Suppressor macrophage treated with lipopolysaccharide for 4 hours (primary cell): Measurements from ENCODE around the gene COL26A1.
"Not testable (repeated sequence)": the region's sequence is repeated elsewhere in the genome, so short reads cannot be mapped to it uniquely, and the experiment has no call there.

Experiments
- DNase-seq: peaks from one replicate; pipeline ENCODE4 v3.0.0-alpha.2; 2020

Gene COL26A1

GRCh38 chr7:101453617-101454016, 90.9 kb downstream of the COL26A1 start:
- no peak for DNase-seq

DNA sequence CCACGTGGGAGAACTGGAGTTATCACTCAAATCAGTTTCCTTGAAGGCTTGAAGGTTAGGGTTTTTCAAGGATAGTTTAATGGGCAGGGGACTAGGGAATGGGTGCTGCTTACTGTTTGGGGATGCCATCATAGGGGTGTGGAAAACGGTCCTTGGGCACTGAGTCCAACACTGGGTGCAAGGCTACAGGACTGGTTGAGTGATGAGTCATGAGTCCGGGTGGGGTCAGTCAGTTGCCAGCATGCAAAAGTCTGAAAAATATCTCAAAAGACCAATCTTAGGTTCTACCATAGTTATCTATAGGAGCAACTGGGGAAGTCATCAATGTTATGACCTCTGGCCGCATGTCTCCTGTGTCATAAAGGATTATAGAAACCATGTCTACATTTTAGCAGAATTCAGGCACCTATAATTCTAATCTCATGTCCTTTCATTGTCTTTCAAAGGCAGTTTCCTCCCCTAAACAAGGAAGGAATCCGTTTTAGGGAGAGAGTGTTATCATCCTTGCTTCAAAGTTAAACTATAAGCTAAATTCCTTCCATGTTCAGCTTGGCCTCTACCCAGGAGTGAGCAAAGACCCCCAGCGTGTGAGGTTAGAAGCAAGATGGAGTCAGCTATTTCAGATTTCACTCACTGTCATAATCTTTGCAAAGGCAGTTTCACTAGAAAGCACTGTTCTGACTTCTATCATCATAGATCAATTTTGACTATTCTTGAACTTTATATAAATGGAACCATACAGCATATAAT, 94.5 kb downstream of the COL26A1 start:
- DNase-seq, result no peak

DNA sequence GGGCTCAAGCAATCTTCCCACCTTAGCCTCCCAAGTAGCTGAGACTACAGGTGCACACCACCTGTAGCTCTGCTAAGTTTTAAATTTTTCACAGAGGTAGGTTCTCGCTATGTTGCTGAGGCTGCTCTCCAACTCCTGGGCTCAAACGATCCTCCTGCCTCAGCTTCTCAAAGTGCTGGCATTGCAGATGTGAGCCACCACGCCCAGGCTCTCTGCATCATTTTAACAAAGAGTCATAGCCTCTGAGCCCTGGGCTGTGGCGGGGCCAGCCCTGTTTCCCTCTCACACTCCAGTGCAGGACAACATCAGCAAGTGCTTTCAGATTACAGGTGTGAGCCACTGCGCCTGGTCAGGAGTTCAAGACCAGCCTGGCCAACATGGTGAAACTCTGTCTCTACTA, 102.5 kb downstream of the COL26A1 start:
- DNase-seq, result no peak

- DNase-seq, result no peak
Measured at GRCh38 chr7:101465576-101466196, 103.0 kb downstream of the COL26A1 start.

DNA sequence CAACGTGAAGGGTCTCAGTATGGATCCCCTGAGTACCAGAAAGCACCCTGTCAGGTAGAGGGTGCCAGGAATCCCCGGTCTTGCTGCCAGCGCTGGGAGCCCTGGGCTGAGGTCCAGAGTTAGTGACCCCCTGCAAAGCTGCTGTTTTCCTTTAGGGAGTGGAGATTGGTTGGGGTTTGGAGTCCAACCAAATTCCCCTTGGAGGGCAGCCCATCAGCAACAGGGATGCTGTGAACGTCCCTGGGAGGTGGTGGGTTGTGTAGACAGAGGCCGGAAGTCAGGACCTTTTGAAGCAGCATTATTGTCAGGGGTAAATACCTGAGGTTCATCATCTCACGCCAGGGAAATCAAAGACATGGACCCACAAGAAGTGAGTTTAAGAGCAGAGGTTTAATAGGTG, 104.2 kb downstream of the COL26A1 start:
- DNase-seq, result no peak

DNA sequence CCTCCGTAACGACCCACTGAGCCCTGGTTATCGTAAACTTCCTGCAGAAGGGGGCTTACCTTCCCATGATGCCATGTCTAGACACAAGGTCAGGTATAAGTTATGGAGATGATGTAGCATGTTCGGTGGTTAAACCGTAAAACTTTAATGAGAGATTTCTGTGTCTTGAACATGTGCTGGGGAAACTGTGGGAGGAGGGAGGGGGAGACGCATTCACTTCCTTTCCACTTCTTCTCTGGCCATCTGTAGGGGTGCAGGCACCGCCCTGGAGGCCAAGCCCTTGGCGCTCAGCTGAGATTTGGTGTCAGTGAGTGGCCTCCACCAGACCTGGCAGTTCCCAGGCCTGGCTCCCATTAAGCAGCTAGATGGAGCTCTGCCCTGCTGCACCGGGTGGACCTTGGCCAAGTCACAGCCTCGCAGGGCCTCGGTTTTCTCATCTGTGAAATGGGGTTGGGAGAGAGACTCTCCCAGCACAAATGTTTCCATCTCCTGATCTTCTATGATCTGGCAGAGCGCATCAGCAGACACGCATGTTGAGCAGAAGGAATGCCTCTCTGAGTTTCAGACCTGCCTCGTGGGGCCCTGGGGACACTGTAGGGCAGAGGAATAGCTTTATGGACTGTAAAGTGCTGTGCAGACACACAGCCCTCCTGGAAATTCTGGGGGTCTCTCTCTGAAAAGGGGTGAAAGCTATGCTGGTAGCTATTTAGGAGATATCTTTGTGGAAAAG, 106.0 kb downstream of the COL26A1 start:
- DNase-seq, result no peak

- DNase-seq, result no peak
Measured at GRCh38 chr7:101470668-101471487, 108.2 kb downstream of the COL26A1 start.

DNA sequence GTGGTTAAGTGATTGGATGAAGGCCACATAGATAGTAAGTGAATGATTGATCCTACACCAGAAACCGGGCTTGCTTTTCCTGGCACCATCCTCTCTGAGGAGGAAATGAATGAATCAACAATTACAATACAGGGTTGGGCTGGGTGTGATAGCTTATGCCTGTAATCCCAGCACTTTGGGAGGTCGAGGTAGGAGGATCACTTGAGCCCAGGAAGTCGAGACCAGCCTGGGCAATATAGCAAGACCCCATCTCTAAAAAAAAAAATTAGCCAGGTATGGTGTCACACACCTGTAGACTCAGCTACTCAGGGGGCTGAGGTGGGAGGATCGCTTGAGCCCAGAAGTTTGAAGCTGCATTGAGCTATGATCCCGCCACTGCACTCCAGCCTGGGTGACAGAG, 111.5 kb downstream of the COL26A1 start:
- DNase-seq, result no peak

GRCh38 chr7:101475691-101476090, 113.0 kb downstream of the COL26A1 start:
- not testable (repeated sequence) for DNase-seq

DNA sequence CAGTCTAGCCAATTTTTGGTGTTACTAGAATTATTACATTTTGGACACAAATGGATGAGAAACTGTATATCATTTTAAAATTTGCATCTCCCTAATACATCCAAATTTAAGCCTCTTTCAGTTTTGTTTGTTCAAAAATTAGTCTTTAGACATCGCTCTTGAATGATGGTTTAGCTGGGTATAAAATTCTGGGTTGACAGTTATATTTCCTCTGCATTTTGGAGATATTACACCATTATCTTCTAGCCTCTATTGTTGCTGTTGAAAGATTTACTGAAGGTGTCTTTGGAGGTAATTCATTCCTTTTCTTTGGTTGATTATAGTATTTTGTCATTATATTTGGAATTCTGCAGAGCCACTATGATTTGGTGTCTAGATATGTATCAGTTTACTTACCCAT, 116.5 kb downstream of the COL26A1 start:
- no peak for DNase-seq

- DNase-seq, result not testable (repeated sequence)
Measured at GRCh38 chr7:101486056-101486432, 123.4 kb downstream of the COL26A1 start.

GRCh38 chr7:101486433-101487104, 123.9 kb downstream of the COL26A1 start:
- DNase-seq, result no peak

DNA sequence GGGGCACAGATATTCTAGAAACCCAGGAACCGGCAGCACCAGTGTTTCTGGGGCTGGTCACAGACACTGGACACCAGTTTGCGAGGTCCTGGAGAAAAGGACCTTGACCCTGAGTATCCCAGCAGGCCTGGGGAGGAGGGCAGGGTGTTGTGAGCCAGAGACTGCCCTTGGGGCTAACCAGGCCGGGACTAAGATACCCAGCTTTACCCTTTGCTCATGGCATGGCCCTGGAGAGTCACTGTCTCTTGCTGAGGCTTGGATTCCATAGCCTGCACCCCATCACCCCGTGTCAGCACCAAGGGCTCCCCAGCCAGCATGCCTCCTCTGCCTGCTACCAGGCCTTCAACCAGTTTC, 124.4 kb downstream of the COL26A1 start:
- DNase-seq, result no peak

- DNase-seq, result no peak
Measured at GRCh38 chr7:101487753-101488152, 125.1 kb downstream of the COL26A1 start.

- no peak for DNase-seq
Measured at GRCh38 chr7:101488826-101489572, 126.3 kb downstream of the COL26A1 start.

DNA sequence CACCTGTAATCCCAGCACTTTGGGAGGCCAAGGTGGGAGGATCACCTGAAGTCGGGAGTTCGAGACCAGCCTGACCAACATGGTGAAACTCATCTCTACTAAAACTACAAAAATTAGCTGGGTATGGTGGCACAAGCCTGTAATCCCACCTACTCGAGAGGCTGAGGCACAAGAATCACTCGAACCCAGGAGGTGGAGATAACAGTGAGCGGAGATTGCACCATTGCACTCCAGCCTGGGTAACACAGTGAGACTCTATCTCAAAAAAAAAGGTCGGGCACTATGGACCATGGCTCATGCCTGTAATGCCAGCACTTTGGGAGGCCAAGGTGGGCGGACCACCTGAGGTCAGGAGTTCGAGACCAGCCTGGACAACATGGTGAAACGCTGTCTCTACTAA, 127.8 kb downstream of the COL26A1 start:
- not testable (repeated sequence) for DNase-seq

DNA sequence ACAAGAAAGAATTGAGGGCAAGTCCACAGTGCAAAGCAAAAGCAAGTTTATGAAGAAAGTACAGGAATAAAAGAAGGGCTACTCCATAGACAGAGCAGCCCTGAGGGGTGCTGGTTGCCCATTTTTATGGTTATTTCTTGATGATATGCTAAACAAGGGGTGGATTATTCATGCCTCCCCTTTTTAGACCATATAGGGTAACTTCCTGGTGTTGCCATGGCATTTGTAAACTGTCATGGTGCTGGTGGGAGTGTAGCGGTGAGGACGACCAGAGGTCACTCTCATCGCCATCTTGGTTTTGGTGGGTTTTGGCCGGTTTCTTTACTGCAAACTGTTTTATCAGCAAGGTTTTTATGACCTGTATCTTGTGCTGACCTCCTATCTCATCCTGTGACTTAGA, 128.8 kb downstream of the COL26A1 start:
- not testable (repeated sequence) for DNase-seq

- no peak for DNase-seq
Measured at GRCh38 chr7:101494602-101495329, 132.1 kb downstream of the COL26A1 start.

- DNase-seq, result no peak
Measured at GRCh38 chr7:101496017-101496416, 133.3 kb downstream of the COL26A1 start.

- DNase-seq, result no peak
Measured at GRCh38 chr7:101501351-101501750, 138.7 kb downstream of the COL26A1 start.

DNA sequence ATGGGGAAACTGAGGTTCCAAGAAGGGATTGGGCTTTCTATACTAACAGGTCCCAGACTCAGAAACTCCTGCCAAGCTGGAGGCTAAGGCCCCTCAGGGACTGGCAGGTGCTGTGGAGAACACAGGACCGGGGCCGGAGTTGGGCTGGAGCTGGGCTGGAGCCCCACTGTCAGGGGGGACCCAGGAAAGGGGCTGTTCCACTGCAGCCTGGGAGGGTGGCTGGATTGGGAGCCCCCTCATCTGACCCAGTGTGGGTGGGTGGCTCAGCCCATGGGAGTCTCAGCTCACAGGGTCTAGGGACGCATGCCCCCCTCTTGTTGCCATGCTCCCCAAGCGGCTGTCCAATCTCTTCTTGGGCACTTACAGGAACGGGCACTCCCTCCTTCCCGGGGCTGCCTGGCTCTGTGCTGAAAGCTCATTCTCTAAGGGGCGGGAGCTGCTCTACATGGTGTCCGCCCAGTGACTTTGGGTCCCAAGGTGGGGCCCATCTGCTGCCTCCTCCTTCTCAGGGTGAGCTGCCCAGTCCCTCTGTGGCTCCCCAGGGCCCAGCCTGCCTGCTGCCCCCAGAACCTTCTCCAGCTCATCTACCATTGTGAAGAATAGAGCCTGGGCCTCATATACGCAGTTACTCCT, 139.9 kb downstream of the COL26A1 start:
- DNase-seq, result no peak
